ENCODE results near the gene KIF15.
"Not testable (repeated sequence)": the region's sequence is repeated elsewhere in the genome, so short reads cannot be mapped to it uniquely, and the experiment has no call there.

KIF15 gene

DNA sequence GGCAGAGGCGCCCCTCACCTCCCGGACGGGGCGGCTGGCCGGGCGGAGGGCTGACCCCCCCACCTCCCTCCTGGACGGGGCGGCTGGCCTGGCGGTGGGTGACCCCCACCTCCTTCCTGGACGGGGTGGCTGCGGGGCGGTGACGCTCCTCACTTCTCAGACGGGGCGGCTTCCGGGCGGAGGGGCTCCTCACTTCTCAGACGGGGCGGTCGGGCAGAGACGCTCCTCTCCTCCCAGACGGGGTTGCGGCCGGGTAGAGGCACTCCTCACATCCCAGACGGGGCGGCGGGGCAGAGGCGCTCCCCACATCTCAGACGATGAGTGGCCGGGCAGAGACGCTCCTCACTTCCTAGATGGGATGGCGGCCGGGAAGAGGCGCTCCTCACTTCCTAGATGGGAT is 59.6 kb downstream of the KIF15 start:
- DNase-seq: not testable (repeated sequence)

- DNase-seq: no peak
Observed at GRCh38 chr3:44825264-44825925, 63.8 kb downstream of the KIF15 start.

- no peak for DNase-seq
Observed at GRCh38 chr3:44827196-44827595, 65.6 kb downstream of the KIF15 start.

DNA sequence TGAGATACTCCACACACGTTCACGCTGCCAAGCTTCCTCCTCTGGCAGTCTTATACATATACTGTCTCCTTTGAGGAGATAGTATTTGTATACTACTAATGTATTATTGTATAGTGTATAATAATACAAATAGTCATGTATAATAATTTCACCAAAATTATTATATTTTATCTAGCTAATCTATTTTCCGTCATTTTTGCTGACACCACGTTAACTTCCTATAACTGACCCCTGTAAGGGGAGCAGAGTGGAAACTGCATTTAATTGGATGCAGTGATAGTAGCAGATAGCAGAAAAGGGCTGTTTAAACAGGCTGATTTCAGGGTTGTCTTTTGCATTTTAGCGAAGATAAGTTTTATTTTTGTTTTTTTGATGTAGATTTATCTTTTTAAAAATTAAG is 69.6 kb downstream of the KIF15 start:
- no peak for DNase-seq

DNA sequence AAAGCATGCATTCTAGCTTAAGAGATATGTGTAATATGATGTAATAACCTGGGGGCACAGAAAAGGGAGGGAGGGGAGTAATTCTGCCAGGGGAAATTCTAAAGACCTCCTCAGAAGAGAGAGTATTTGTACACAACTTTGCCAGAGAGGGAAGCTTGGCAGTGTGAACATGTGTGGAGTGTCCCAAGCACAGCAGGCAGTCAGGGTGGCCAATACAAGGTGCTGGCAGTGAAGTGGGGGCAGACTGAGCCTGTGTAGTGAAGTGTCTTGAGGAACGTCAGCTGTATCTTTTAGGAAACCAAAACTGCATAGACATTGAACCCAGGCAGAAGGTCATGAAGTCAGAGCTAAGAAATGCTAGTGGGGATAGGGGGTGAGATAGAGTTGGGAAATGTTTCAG is 70.4 kb downstream of the KIF15 start:
- no peak for DNase-seq

- no peak for DNase-seq
Observed at GRCh38 chr3:44832965-44833364, 71.4 kb downstream of the KIF15 start.

DNA sequence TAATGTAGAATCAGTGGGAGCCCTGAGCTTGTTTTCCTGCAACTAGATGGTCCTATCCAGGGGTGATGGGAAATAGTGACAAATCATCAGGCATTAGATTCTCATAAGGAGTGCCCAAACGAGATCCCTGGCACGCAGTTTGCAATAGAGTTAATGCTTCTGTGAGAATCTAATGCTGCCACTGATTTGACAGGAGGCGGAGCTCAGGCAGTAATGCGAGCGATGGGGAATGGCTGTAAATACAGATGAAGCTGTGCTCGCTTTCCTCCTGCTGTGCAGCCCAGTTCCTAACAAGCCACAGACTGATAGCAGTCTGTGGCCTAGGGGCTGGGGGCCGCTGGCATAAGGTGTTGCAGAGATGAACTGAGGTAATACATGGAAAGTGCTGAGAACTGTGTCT is 71.8 kb downstream of the KIF15 start:
- no peak for DNase-seq

DNA sequence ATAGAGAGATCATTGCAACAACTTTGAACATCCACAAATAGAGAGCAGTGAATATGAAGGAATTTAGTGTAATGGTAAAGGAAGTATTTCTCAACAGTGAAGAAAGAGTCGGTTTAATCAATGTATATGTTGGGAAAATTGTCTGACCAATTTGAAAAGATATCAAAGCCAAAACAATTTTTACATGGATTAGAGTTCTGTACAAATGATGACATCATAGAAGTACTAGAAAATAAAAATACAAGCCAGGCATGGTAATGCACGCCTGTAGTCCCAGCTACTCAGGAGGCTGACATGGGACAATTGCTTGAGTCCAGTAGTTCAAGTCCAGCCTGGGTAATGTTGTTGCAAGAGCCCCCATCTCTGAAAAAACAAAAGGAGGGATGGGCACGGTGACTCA is 74.1 kb downstream of the KIF15 start:
- DNase-seq: no peak

DNA sequence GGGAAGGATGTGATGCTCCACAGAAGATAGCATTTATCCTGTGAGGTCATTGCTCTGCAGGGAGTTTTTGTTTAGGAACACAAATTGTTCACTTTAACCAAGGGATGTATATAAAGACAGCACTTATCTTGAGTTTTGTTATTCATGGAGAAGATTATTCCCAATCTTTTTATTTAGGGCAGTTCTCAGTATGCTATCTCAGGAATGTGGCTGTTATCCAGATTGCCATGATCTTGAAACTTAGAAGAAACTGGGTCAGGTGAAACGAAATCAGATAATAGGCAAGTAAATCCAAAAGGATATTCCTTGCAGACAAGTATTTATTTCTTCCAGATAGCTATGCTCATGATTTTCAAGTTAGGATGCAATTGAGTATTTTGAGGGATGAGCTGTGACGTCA is 80.8 kb downstream of the KIF15 start:
- no peak for DNase-seq

- DNase-seq: no peak
Observed at GRCh38 chr3:44845528-44846520, 84.2 kb downstream of the KIF15 start.

GRCh38 chr3:44848634-44849033 is 87.0 kb downstream of the KIF15 start:
- no peak for DNase-seq

DNA sequence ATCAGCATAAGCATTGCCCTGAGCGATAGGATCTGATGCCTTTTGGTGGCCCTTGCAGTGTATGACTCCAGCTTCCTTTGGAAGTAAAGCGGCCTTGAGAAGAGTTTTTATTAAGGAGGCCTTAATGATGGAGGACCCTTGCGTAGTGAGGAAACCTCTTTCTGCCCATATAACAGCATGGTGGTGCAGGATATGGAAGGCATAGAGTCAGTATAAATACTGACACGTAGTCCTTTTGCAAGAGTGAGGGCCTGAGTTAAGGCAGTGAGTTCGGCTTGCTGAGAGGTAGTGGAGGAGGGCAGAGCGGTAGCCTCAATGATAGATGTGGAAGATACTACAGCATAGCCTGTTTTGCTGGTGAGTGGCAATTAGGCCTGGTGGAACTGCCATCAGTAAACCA is 95.1 kb downstream of the KIF15 start:
- DNase-seq: not testable (repeated sequence)

DNA sequence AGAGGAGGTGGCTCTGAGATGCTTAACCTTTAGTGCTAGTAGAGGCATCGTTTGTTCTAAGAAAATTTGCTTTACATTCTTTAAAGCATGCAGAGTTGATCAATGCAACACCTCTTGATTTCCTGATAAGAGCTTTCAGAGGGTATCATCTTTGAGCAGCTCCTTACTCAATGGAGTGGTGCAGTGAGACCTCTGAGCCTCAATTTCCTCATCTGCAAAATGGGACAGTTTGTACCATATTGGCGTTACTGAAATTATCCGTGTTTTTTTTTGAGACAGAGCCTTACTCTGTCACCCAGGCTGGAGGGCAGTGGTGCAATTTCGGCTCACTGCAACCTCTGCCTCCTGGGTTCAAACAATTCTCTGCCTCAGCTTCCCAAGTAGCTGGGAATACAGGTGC is 98.5 kb downstream of the KIF15 start:
- DNase-seq: no peak

- DNase-seq: no peak
Observed at GRCh38 chr3:44861412-44862225, 100.0 kb downstream of the KIF15 start, which contains the start of gene TMEM42. TSS of gene TMEM42 (plus strand) at chr3:44861912. CDS start at chr3:44861925, 13 bp downstream.

GRCh38 chr3:44862226-44862637 is 100.6 kb downstream of the KIF15 start:
- no peak for DNase-seq

GRCh38 chr3:44865272-44866035 is 103.9 kb downstream of the KIF15 start:
- DNase-seq: no peak

- no peak for DNase-seq
Observed at GRCh38 chr3:44867421-44868111, 106.0 kb downstream of the KIF15 start.

DNA sequence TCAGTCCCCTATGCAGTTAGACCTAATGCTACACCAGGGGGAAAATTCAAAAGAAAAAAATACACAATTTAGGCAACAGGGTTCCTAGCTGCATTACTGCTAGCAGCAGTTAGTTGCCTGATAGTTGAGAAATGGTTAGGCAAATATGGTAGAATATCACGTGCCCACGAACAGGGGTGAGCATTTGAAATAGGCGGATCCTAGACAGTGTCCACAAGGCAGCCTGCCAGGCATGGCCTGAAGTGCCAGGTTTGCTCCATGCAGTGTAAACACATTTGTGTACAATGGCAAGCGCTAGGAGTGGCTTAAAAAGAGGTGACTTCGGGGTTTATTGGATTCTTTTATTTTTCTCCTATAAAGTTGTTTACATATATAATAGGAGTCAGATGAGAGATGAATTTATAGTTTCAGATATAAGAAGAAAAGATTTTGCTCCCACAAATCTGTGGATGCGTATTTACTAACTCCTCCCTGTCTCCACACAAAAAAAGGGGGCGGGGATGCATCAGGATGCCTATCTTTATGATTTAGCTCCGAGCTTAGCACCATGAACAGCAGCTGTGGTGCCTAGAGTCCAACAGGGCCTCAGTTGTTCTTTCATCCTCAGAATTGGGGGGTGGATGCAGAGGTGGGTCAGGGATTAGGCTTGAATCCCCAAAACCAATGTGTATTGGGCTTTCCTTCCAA is 108.9 kb downstream of the KIF15 start:
- DNase-seq: no peak

GRCh38 chr3:44874308-44874707 is 112.7 kb downstream of the KIF15 start, which contains the start of gene TGM4:
TSS of gene TGM4 (plus strand) at chr3:44874608. CDS start at chr3:44874679, 71 bp downstream.
- DNase-seq: no peak

- DNase-seq: no peak
Observed at GRCh38 chr3:44875596-44875995, 114.0 kb downstream of the KIF15 start.

DNA sequence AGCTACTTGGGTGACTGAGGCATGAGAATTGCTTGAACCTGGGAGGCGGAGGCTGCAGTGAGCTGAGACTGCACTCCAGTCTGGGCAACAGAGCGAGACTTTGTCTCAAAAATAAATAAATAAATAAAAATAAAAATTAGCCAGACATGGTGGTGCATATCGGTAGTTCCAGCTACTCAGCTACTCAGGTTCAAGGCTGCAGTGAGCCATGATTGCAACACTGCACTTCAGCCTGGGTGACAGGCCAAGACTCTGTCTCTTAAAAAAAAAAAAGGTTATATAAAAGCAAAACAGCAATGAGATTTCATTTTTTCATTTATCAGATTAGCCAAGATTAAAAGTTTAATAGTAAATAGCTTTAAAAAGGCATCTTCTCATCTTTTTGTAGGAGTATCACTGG is 115.7 kb downstream of the KIF15 start:
- no peak for DNase-seq

All from NCI-H1436 treated with DMSO at 0.1 percent for 48 hours (cell line).